Prostate gland (tissue), 2 donors: ENCODE data around the gene ENTPD3. TPM values are rescaled to one million over a fixed set of nuclear protein-coding genes. Genes with fewer than 3 reads are reported as not detected.

Source experiments
- DNase-seq: peaks from one replicate; pipeline ENCODE4 v3.0.0-alpha.2; 2019; ENCODE audit warnings: low spot score
- H3K27ac ChIP-seq, 2 donors: fragments of 200-600 bp; sonication (generic); 2 replicates each; pipeline ENCODE4 v1.5.1; 2017 to 2019
- H3K27me3 ChIP-seq: fragments of 200-600 bp; sonication (generic); replicated peaks from 2 replicates; pipeline ENCODE4 v1.5.1; 2019; ENCODE audit not compliant: insufficient read depth
- H3K36me3 ChIP-seq, 2 donors: fragments of 200-600 bp; sonication (generic); 1 replicate in 1 of 2; 2 replicates in 1 of 2; pipeline versions ENCODE4 v1.5.1 to v1.8.1; 2017 to 2019
- H3K4me1 ChIP-seq: fragments of 200-600 bp; sonication (generic); replicated peaks from 2 replicates; pipeline ENCODE4 v1.5.1; 2019
- H3K4me3 ChIP-seq, 2 donors: fragments of 200-600 bp; sonication (generic); 2 replicates each; pipeline ENCODE4 v1.5.1; 2017 to 2019
- H3K9me3 ChIP-seq: fragments of 200-600 bp; sonication (generic); 2 replicates; pipeline ENCODE4 v1.5.1; 2017
- POLR2A ChIP-seq: fragments of 450-650 bp; IDR thresholded peaks from one replicate; pipeline ENCODE4 v1.6.1; 2016; ENCODE audit warnings: antibody characterized with exemption, mild to moderate bottlenecking
- POLR2AphosphoS5 ChIP-seq: sonication (generic); formaldehyde crosslinking; IDR thresholded peaks from one replicate; pipeline ENCODE4 v1.6.1; 2017; ENCODE audit warnings: antibody characterized with exemption
- WGBS: methylation state at CpG from one replicate; pipeline ENCODE4 v1.1.5; 2018; 5-methylcytosine and 5-hydroxymethylcytosine counted together
- intact Hi-C: fragments of 100-400 bp; cut with DNase I; formaldehyde crosslinking; loops from one replicate; pipeline ENCODE4 v1.14.2; 2022
- total RNA-seq, 2 donors: library from RNA; depleted of rRNA; stranded (reverse); fragments of >200 nt; gene quantifications; one replicate each; pipeline ENCODE4 v1.1.0, GENCODE V29; 2016
- TF ChIP-seq, protein P1 (sequence below), 4 experiments: fragments of 200-600 bp in 2 of 4; fragments of 450-650 bp in 2 of 4; sonication (generic) in 2 of 4; IDR thresholded peaks; 1 replicate in 3 of 4; 2 replicates in 1 of 4; pipeline ENCODE4 v1.5.1; 2016 to 2019; ENCODE audit warnings: antibody characterized with exemption in 4 of 4, mild to moderate bottlenecking in 2 of 4, moderate library complexity in 2 of 4

The ENTPD3 gene
- total RNA-seq, 2 donors from 2014 or later = 2.4 to 11.0 TPM

- no peak for TF ChIP-seq POLR2AphosphoS5
- TF ChIP-seq POLR2A = no peak
- TF ChIP-seq, protein P1, sequence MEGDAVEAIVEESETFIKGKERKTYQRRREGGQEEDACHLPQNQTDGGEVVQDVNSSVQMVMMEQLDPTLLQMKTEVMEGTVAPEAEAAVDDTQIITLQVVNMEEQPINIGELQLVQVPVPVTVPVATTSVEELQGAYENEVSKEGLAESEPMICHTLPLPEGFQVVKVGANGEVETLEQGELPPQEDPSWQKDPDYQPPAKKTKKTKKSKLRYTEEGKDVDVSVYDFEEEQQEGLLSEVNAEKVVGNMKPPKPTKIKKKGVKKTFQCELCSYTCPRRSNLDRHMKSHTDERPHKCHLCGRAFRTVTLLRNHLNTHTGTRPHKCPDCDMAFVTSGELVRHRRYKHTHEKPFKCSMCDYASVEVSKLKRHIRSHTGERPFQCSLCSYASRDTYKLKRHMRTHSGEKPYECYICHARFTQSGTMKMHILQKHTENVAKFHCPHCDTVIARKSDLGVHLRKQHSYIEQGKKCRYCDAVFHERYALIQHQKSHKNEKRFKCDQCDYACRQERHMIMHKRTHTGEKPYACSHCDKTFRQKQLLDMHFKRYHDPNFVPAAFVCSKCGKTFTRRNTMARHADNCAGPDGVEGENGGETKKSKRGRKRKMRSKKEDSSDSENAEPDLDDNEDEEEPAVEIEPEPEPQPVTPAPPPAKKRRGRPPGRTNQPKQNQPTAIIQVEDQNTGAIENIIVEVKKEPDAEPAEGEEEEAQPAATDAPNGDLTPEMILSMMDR (IDR thresholded peaks at IDR 0.05) = no peak
- no peaks in the 10 kb centered on the region for H3K27me3 ChIP-seq
- WGBS = 71% methylated on average over 4 of the region's 4 CpGs
- H3K27ac ChIP-seq = no peak overlapping the region
- H3K36me3 ChIP-seq = no peaks in the 10 kb centered on the region
- DNase-seq = no peak
- intact Hi-C loops = no loop called here
- no peaks in the 10 kb centered on the region for H3K9me3 ChIP-seq
- no peak overlapping the region for H3K4me3 ChIP-seq
- no peaks in the 10 kb centered on the region for H3K4me1 ChIP-seq
Measured at GRCh38 chr3:40470701-40471100, 83.7 kb downstream of the ENTPD3 start.

DNA sequence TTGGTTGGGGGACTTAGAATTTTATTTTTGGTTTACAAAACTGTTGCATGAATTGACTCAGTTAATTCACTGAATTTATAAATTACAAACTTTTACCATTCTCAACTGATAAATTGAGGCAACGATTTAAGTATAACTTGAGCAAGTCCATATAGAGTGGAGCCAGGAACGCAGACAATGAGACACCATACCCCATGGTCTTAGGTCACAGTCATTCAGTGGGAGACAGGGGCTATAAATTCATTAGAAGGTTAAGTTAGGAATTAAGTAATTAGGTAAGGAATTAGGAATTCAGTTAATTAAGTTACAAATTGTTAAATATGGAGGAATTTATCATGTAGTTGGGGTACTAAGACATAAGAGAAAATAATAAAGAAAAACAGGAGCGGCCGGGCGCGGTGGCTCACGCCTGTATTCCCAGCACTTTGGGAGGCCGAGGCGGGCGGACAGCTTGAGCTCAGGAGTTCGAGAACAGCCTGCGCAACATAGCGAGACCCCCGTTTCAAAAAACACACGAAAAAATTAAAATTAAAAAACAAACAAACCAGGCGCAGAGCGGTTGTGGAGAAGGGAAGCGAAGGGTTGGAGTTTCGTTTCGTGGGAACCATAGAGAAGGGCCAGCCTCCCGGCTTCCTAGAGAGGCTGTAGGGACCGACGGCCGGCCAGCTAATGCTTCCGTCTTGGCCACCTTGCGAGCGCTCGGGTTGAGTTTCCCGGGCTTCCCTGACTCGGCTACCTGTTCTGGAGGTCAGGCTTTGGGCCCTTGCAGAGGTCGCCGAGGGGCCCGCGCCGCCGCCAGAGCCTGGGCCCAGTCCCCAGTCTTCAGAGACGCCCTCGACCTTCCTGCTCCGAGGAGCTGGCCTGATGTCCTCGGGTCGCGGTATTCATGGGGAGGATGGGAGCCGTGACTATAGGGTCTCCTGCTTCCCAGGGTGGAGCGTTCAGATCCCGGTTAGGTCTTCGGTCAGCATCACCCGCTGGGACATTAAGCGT is 89.8 kb downstream of the ENTPD3 start, which contains the start of gene ZNF619:
ZNF619 (plus strand) TSS at position 645 of the 993 bp plus-strand sequence. CDS start 858 bp downstream, outside the sequence.
- TF ChIP-seq POLR2AphosphoS5 = peak; percentile 41
- TF ChIP-seq, protein P1 (IDR thresholded peaks at IDR 0.05) = no peak
- Histone ChIP-seq H3K4me1 (no peaks in the 10 kb centered on the region), H3K36me3 (no peaks in the 10 kb centered on the region), H3K27me3 (no peaks in the 10 kb centered on the region), H3K4me3 (peak within 1 kb of the TSS; percentile 55 to 67), H3K27ac (peak within 1 kb of the TSS; percentile 52 to 71), H3K9me3 (no peaks in the 10 kb centered on the region)
- DNase-seq = peak; percentile 51
- intact Hi-C loops = no loop called here
- WGBS = 8% methylated on average over 48 of the region's 48 CpGs

DNA sequence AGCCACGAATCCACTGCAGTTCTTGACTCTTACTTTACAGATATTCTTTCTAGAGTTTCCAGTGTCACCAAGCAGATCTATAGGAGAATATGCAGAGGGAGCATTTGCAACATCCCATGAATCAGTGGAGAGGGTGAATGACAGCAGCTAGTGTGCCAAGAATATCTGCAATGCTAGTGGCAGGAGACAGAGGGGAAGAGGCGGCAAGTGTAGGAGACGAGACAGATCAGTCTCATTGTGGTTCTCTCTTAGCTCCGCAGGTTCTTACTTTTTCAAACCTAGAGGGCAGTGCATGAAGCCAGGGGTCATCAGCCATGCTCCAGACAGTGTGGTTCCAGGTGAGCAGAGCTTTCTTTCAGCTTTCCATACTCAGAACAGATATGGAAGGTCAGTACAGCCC is 90.7 kb downstream of the ENTPD3 start:
- DNase-seq = no peak
- 44% methylated on average over 4 of the region's 4 CpGs for WGBS
- H3K27ac ChIP-seq = no peak overlapping the region
- H3K4me3 ChIP-seq = peak overlapping the region; percentile 55 to 67
- no peaks in the 10 kb centered on the region for H3K27me3 ChIP-seq
- intact Hi-C loops = no loop called here
- H3K9me3 ChIP-seq = no peaks in the 10 kb centered on the region
- no peaks in the 10 kb centered on the region for H3K4me1 ChIP-seq
- TF ChIP-seq POLR2AphosphoS5 (no peak), POLR2A (no peak)
- TF ChIP-seq, protein P1 (IDR thresholded peaks at IDR 0.05) = no peak
- H3K36me3 ChIP-seq = no peaks in the 10 kb centered on the region

Other genes with a start within 250 kb of the ENTPD3 start
- gene EIF1B, start 77.5 kb upstream of the ENTPD3 start, total RNA-seq = 10 to 100 TPM; 26.5 to 29.4 TPM
- 100 to 1,000 TPM; 267 to 422 TPM for gene RPL14, start 70.2 kb downstream of the ENTPD3 start, total RNA-seq
- 1 to 10 TPM; 6.9 to 8.8 TPM for gene ZNF619, start 89.9 kb downstream of the ENTPD3 start, total RNA-seq
- 1 to 10 TPM; 4.0 to 4.3 TPM for gene ZNF620, start 118.9 kb downstream of the ENTPD3 start, total RNA-seq
- 10 to 100 TPM; 15.8 to 23.6 TPM for gene ZNF621, start 137.8 kb downstream of the ENTPD3 start, total RNA-seq